ENCODE measurements around the gene CPNE8.

The CPNE8 gene

GRCh38 chr12:38932320-38932719 is 26.9 kb upstream of the CPNE8 start:
- TF ChIP-seq CEBPB (IDR thresholded peaks at IDR 0.05) (no peak), TCF12 (IDR thresholded peaks at IDR 0.05; ENCODE audit: low read depth) (no peak), FOXM1 (IDR thresholded peaks at IDR 0.05; ENCODE audit: borderline replicate concordance, low read depth) (no peak), TEAD4 (IDR thresholded peaks at IDR 0.05) (no peak), USF1 (IDR thresholded peaks at IDR 0.05) (no peak), TAF1 (IDR thresholded peaks at IDR 0.05; ENCODE audit: low read depth) (no peak), YY1 (IDR thresholded peaks at IDR 0.05; ENCODE audit: low read depth) (no peak), CREB1 (IDR thresholded peaks at IDR 0.05; ENCODE audit: low read depth) (no peak), EP300 (IDR thresholded peaks at IDR 0.05; ENCODE audit: borderline replicate concordance) (no peak), ZBTB7A (IDR thresholded peaks at IDR 0.05; ENCODE audit: low read depth) (no peak), RAD21 (IDR thresholded peaks at IDR 0.05; ENCODE audit: low read depth) (no peak)

GRCh38 chr12:38931461-38931860 is 26.1 kb upstream of the CPNE8 start:
- TF ChIP-seq REST (IDR thresholded peaks at IDR 0.05; ENCODE audit: low read depth) (no peak), ZBTB7A (IDR thresholded peaks at IDR 0.05; ENCODE audit: low read depth) (no peak), EP300 (IDR thresholded peaks at IDR 0.05; ENCODE audit: borderline replicate concordance) (no peak), CREB1 (IDR thresholded peaks at IDR 0.05; ENCODE audit: low read depth) (no peak), CEBPB (IDR thresholded peaks at IDR 0.05) (no peak), EGR1 (IDR thresholded peaks at IDR 0.05) (no peak), NFIC (IDR thresholded peaks at IDR 0.05) (no peak), TAF1 (IDR thresholded peaks at IDR 0.05; ENCODE audit: low read depth) (no peak), USF1 (IDR thresholded peaks at IDR 0.05) (no peak)

- TF ChIP-seq EGR1 (IDR thresholded peaks at IDR 0.05) (no peak), TEAD4 (IDR thresholded peaks at IDR 0.05) (no peak), CEBPB (IDR thresholded peaks at IDR 0.05) (no peak), FOXM1 (IDR thresholded peaks at IDR 0.05; ENCODE audit: borderline replicate concordance, low read depth) (no peak), ZBTB7A (IDR thresholded peaks at IDR 0.05; ENCODE audit: low read depth) (no peak), CREB1 (IDR thresholded peaks at IDR 0.05; ENCODE audit: low read depth) (no peak), YY1 (IDR thresholded peaks at IDR 0.05; ENCODE audit: low read depth) (no peak), TCF12 (IDR thresholded peaks at IDR 0.05; ENCODE audit: low read depth) (no peak), MAX (IDR thresholded peaks at IDR 0.05) (no peak), EP300 (IDR thresholded peaks at IDR 0.05; ENCODE audit: borderline replicate concordance) (no peak), USF1 (IDR thresholded peaks at IDR 0.05) (no peak), RAD21 (IDR thresholded peaks at IDR 0.05; ENCODE audit: low read depth) (no peak), NFIC (IDR thresholded peaks at IDR 0.05) (no peak), TAF1 (IDR thresholded peaks at IDR 0.05; ENCODE audit: low read depth) (no peak), REST (IDR thresholded peaks at IDR 0.05; ENCODE audit: low read depth) (no peak)
These were observed 25.6 kb upstream of the CPNE8 start for GRCh38 chr12:38930990-38931389.

GRCh38 chr12:38926501-38926900 is 21.1 kb upstream of the CPNE8 start:
- TF ChIP-seq MAX (IDR thresholded peaks at IDR 0.05) (no peak), EGR1 (IDR thresholded peaks at IDR 0.05) (no peak), RAD21 (IDR thresholded peaks at IDR 0.05; ENCODE audit: low read depth) (no peak), TEAD4 (IDR thresholded peaks at IDR 0.05) (no peak), CEBPB (IDR thresholded peaks at IDR 0.05) (no peak), REST (IDR thresholded peaks at IDR 0.05; ENCODE audit: low read depth) (no peak), USF1 (IDR thresholded peaks at IDR 0.05) (no peak), YY1 (IDR thresholded peaks at IDR 0.05; ENCODE audit: low read depth) (no peak), NFIC (IDR thresholded peaks at IDR 0.05) (no peak)

All from Ishikawa (cell line).